Measurements from ENCODE around the gene NPAS3.

The NPAS3 gene

GRCh38 chr14:33343016-33343415, 404.3 kb downstream of the NPAS3 start:
- no peak for DNase-seq

- no peak for DNase-seq
Observed at GRCh38 chr14:33347796-33348195, 409.1 kb downstream of the NPAS3 start.

- no peak for DNase-seq
Observed at GRCh38 chr14:33348510-33348909, 409.8 kb downstream of the NPAS3 start.

- peak; percentile 44 for DNase-seq
Observed at GRCh38 chr14:33349871-33350270, 411.2 kb downstream of the NPAS3 start.

- DNase-seq, result peak; percentile 29
Observed at GRCh38 chr14:33350366-33350990, 411.8 kb downstream of the NPAS3 start.

GRCh38 chr14:33352821-33353220, 414.1 kb downstream of the NPAS3 start:
- no peak for DNase-seq

GRCh38 chr14:33356181-33356580, 417.5 kb downstream of the NPAS3 start:
- no peak for DNase-seq

GRCh38 chr14:33357225-33358010, 418.7 kb downstream of the NPAS3 start:
- peak; percentile 19 for DNase-seq

- DNase-seq, result no peak
Observed at GRCh38 chr14:33359288-33359881, 420.7 kb downstream of the NPAS3 start.

GRCh38 chr14:33362934-33363333, 424.3 kb downstream of the NPAS3 start:
- DNase-seq, result no peak

- DNase-seq, result no peak
Observed at GRCh38 chr14:33363682-33364081, 425.0 kb downstream of the NPAS3 start.

- no peak for DNase-seq
Observed at GRCh38 chr14:33364466-33364865, 425.8 kb downstream of the NPAS3 start.

- DNase-seq, result no peak
Observed at GRCh38 chr14:33369041-33369440, 430.4 kb downstream of the NPAS3 start.

GRCh38 chr14:33369972-33370371, 431.3 kb downstream of the NPAS3 start:
- no peak for DNase-seq

GRCh38 chr14:33370426-33370825, 431.7 kb downstream of the NPAS3 start:
- no peak for DNase-seq

- DNase-seq, result no peak
Observed at GRCh38 chr14:33375196-33375595, 436.5 kb downstream of the NPAS3 start.

GRCh38 chr14:33375786-33376185, 437.1 kb downstream of the NPAS3 start:
- no peak for DNase-seq

GRCh38 chr14:33376510-33376909, 437.8 kb downstream of the NPAS3 start:
- no peak for DNase-seq

GRCh38 chr14:33377596-33378390, 439.1 kb downstream of the NPAS3 start:
- DNase-seq, result no peak

GRCh38 chr14:33381717-33382116, 443.0 kb downstream of the NPAS3 start:
- no peak for DNase-seq

GRCh38 chr14:33386140-33386539, 447.5 kb downstream of the NPAS3 start:
- DNase-seq, result no peak

- no peak for DNase-seq
Observed at GRCh38 chr14:33386781-33387180, 448.1 kb downstream of the NPAS3 start.

- DNase-seq, result no peak
Observed at GRCh38 chr14:33390335-33390734, 451.7 kb downstream of the NPAS3 start.
